HCT116 (cell line): ENCODE measurements around the gene GJC1. TPM values are rescaled to one million over a fixed set of nuclear protein-coding genes. Genes with fewer than 3 reads are reported as not detected.

Experiments used
- ATAC-seq: fragments of 200-7000 bp; cut with Tn5 transposase; 2 replicates; pipeline ENCODE4 v1.9.1; 2020; ENCODE audit warnings: mild to moderate bottlenecking, moderate library complexity
- BruUV-seq: library from RNA; stranded (reverse); fragments of 400-500 nt; replicated peaks from 2 replicates; lab custom pipeline; 2021; lab: Mats Ljungman, UMichigan
- CTCF ChIA-PET: fragments of 300-600 bp; sonication (Branson Sonifier 250); formaldehyde crosslinking; loops from one replicate; lab custom pipeline; 2021; ENCODE audit warnings: antibody characterized with exemption; lab: Charles Lee
- POLR2A ChIA-PET: fragments of 300-600, 350-600 bp; sonication (Branson Sonifier 250); formaldehyde crosslinking; loops from one replicate; lab custom pipeline; 2021; ENCODE audit warnings: antibody characterized with exemption; lab: Charles Lee
- RAD21 ChIA-PET, 2 experiments: fragments of 300-600 bp; sonication (Branson Sonifier 250); formaldehyde crosslinking; loops; one replicate each; lab custom pipeline; 2023; ENCODE audit warnings: low total read pairs in 2 of 2; ENCODE audit not compliant: uncharacterized antibody in 2 of 2, unreplicated experiment in 2 of 2, low non-redundant PET in 1 of 2; lab: Charles Lee
- DNase-seq: peaks from one replicate; pipeline ENCODE4 v3.0.0-alpha.2; 2010; ENCODE audit warnings: low read depth, low spot score
- H2AFZ ChIP-seq: fragments of 200-600 bp; shearing (Covaris generic), sonication (generic); 2 replicates; pipeline ENCODE4 v1.6.1; 2017; ENCODE audit warnings: low read depth, mixed run types, mixed read lengths, antibody characterized with exemption, low read length; ENCODE audit not compliant: poor library complexity, severe bottlenecking
- H3K27ac ChIP-seq: 2 replicates; pipeline ENCODE4 v1.5.1; 2012; ENCODE audit warnings: low read depth, low read length
- H3K27me3 ChIP-seq: fragments of 200-600 bp; sonication (generic); 2 replicates; pipeline ENCODE4 v1.6.1; 2016; ENCODE audit warnings: mixed run types, low read length, mixed read lengths; ENCODE audit not compliant: insufficient read depth
- H3K36me3 ChIP-seq, 2 experiments: fragments of 200-500 bp in 1 of 2; fragments of 200-600 bp in 1 of 2; sonication (Bioruptor generic) in 1 of 2; sonication (generic) in 1 of 2; 2 replicates each; pipeline versions ENCODE4 v1.5.1 to v1.6.1; 2014 to 2016; ENCODE audit warnings: low read length in 2 of 2, inconsistent platforms in 1 of 2, mixed read lengths in 1 of 2, mixed run types in 1 of 2; ENCODE audit not compliant: insufficient read depth in 2 of 2, control insufficient read depth in 1 of 2
- H3K4me1 ChIP-seq, 2 experiments: fragments of 200-600 bp in 1 of 2; sonication (generic) in 1 of 2; 2 replicates each; pipeline versions ENCODE4 v1.5.1 to v1.6.1; 2012 to 2017; ENCODE audit warnings: low read length in 2 of 2, inconsistent platforms in 1 of 2, mild to moderate bottlenecking in 1 of 2, mixed read lengths in 1 of 2, mixed run types in 1 of 2, moderate library complexity in 1 of 2; ENCODE audit not compliant: insufficient read depth in 2 of 2, control insufficient read depth in 1 of 2
- H3K4me2 ChIP-seq: fragments of 200-600 bp; sonication (generic); 2 replicates; pipeline ENCODE4 v1.6.1; 2017; ENCODE audit warnings: mixed run types, low read length, mixed read lengths
- H3K4me3 ChIP-seq, 2 experiments: fragments of 200-600 bp in 1 of 2; sonication (generic) in 1 of 2; replicated peaks in 1 of 2; 2 replicates each; pipeline ENCODE4 v1.5.1; 2011 to 2016; ENCODE audit warnings: low read length in 2 of 2, control low read depth in 1 of 2, low read depth in 1 of 2, mild to moderate bottlenecking in 1 of 2, mixed read lengths in 1 of 2, mixed run types in 1 of 2
- H3K79me2 ChIP-seq: fragments of 200-600 bp; sonication (generic); 2 replicates; pipeline ENCODE4 v1.6.1; 2017; ENCODE audit warnings: mild to moderate bottlenecking, mixed run types, low read length, moderate library complexity, mixed read lengths; ENCODE audit not compliant: insufficient read depth
- H3K9ac ChIP-seq: fragments of 200-600 bp; sonication (generic); 2 replicates; pipeline ENCODE4 v1.6.1; 2016; ENCODE audit warnings: low read length, mixed read lengths
- H3K9me2 ChIP-seq: fragments of 200-600 bp; sonication (generic), shearing (Covaris generic); 2 replicates; pipeline ENCODE4 v1.6.1; 2017; ENCODE audit warnings: mixed run types, mild to moderate bottlenecking, moderate library complexity; ENCODE audit not compliant: insufficient read depth
- H3K9me3 ChIP-seq, 2 experiments: fragments of 200-500 bp in 1 of 2; fragments of 200-600 bp in 1 of 2; sonication (Bioruptor generic) in 1 of 2; sonication (generic) in 1 of 2; 2 replicates each; pipeline ENCODE4 v1.6.1; 2014 to 2017; ENCODE audit warnings: low read length in 2 of 2, mixed read lengths in 2 of 2, inconsistent platforms in 1 of 2, low read depth in 1 of 2, mild to moderate bottlenecking in 1 of 2, mixed run types in 1 of 2, moderate library complexity in 1 of 2; ENCODE audit not compliant: control insufficient read depth in 1 of 2, insufficient read depth in 1 of 2
- H4K20me1 ChIP-seq: fragments of 200-600 bp; sonication (generic), shearing (Covaris generic); 2 replicates; pipeline ENCODE4 v1.6.1; 2017; ENCODE audit warnings: mixed run types, mild to moderate bottlenecking, moderate library complexity; ENCODE audit not compliant: insufficient read depth
- ATF3 ChIP-seq: IDR thresholded peaks from 2 replicates; pipeline ENCODE4 v1.6.1; 2012
- CBX3 ChIP-seq: IDR thresholded peaks from 2 replicates; pipeline ENCODE4 v1.6.1; 2012; ENCODE audit warnings: low read depth
- CEBPB ChIP-seq: IDR thresholded peaks from 2 replicates; pipeline ENCODE4 v1.6.1; 2012; ENCODE audit warnings: low read depth
- EZH2 ChIP-seq: fragments of 200-600 bp; sonication (generic); IDR thresholded peaks from 2 replicates; pipeline ENCODE4 v1.6.1; 2017; ENCODE audit warnings: antibody characterized with exemption, mixed run types
- MAX ChIP-seq: IDR thresholded peaks from 2 replicates; pipeline ENCODE4 v1.6.1; 2012
- RAD21 ChIP-seq: IDR thresholded peaks from 2 replicates; pipeline ENCODE4 v1.6.1; 2012; ENCODE audit warnings: low read depth, mild to moderate bottlenecking
- REST ChIP-seq: IDR thresholded peaks from 2 replicates; pipeline ENCODE4 v1.6.1; 2012; ENCODE audit warnings: low read depth
- ZFX ChIP-seq: fragments of 450-650 bp; IDR thresholded peaks from 2 replicates; pipeline ENCODE4 v1.6.1; 2017
- intact Hi-C: fragments of 100-400 bp; cut with micrococcal nuclease; formaldehyde crosslinking; loops from 2 replicates; pipeline ENCODE4 v1.10.0; 2022
- total RNA-seq: library from RNA; stranded (reverse); gene quantifications from one replicate; pipeline ENCODE4 v1.2.1, GENCODE V29; 2021; ENCODE audit not compliant: unreplicated experiment
- TF ChIP-seq, protein P1 (sequence below): IDR thresholded peaks from 2 replicates; pipeline ENCODE4 v1.6.1; 2011; ENCODE audit warnings: mild to moderate bottlenecking, low read length, moderate library complexity; ENCODE audit not compliant: insufficient replicate concordance; ENCODE audit errors: extremely low read depth
- TF ChIP-seq, protein P2 (sequence below), 3 experiments: fragments of 200-600 bp in 1 of 3; sonication (generic) in 1 of 3; IDR thresholded peaks in 2 of 3; conservative IDR thresholded peaks in 1 of 3; 2 replicates each; pipeline ENCODE4 v1.5.1; 2012 to 2017; ENCODE audit warnings: low read depth in 2 of 3, low read length in 2 of 3, antibody characterized with exemption in 1 of 3, borderline replicate concordance in 1 of 3, control low read depth in 1 of 3, mild to moderate bottlenecking in 1 of 3, mixed read lengths in 1 of 3, mixed run types in 1 of 3, moderate library complexity in 1 of 3; ENCODE audit not compliant: insufficient read depth in 1 of 3

The GJC1 gene
- total RNA-seq, 1 experiment from 2014 or later = 62.4 TPM

DNA sequence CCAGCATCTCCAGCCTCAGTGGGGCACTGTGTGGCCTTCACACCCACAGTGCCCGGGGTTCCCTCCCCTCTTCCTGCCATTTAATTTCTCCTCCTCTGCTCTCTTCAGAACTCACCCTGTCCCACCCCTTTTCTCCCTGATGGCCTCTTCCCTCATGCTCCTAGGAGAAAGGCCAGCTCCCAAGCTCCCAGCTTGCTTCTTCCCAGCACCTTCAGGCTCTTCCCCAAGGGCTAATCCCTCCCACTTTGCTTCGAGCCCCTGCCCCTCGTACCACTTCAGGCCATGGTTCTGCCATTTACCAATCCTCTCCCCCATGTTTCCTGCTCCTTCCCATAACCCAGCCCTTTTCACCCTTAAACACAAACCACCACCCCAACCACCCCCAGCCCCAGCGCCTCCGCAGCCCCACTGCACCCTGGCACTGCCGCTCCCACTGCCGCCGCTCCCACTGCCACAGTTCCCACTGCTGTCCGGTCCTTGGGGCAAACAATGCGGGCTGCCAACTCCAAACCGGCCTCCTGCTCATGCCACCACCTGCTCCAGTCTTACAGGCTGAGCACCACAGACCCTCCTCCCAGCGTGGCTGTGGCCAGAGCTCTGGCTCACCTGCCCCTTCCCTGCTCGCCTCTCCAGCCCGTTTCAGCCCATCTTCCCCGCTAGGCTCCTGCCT lies 42.7 kb downstream of the GJC1 start:
- peaks cover 0 to 11% of the 10 kb centered on the region in 2 experiments; a peak in 2 of 4 replicates for H3K4me1 ChIP-seq
- no TSS peak for BruUV-seq
- TF ChIP-seq MAX = no peak
- TF ChIP-seq EZH2 = no peak
- no peak for TF ChIP-seq RAD21
- TF ChIP-seq CEBPB = no peak
- TF ChIP-seq, all 23 proteins: peak for 0
- CTCF ChIA-PET = no interaction called here
- Histone ChIP-seq H4K20me1 (no peaks in the 10 kb centered on the region), H3K79me2 (no peaks in the 10 kb centered on the region), H3K4me3 (no peak overlapping the region), H3K27me3 (no peaks in the 10 kb centered on the region), H3K9ac (no peak overlapping the region), H3K36me3 (no peaks in the 10 kb centered on the region), H2AFZ (no peak overlapping the region), H3K27ac (no peak overlapping the region), H3K9me3 (no peaks in the 10 kb centered on the region), H3K9me2 (no peaks in the 10 kb centered on the region), H3K4me2 (no peak overlapping the region)
- DNase-seq = no peak
- POLR2A ChIA-PET = no interaction called here
- RAD21 ChIA-PET = no interaction called here
- ATAC-seq = no peak
- intact Hi-C loops = no loop called here

DNA sequence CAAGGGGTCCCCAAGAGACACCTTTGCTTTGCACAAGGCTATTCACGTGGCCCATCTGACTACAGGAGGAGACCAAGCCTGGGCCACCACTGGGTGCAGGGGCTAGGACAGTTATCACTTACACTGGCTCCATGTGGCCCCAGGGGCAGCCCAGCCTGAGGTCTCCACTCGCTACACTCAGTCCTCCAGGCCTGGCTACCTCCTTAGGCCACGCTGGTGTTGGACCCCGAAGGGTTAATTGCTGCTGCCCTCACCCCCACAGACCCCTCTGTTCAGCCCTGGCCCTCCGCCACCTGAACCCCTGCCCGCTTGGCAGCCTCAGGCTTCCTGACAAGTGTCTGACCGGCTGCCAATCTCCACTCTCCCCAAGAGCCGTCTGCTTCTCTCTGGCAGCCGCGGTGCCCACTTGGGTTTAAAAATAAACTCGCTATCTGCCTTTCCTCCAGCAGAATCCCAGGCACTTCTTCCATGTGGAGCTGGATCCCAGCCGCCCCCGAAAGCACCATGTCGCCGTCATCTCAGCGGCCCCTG lies 43.5 kb downstream of the GJC1 start:
- H3K36me3 ChIP-seq = no peaks in the 10 kb centered on the region
- no peaks in the 10 kb centered on the region for H3K9me3 ChIP-seq
- no peak for ATAC-seq
- H3K4me1 ChIP-seq = peaks cover 0 to 8% of the 10 kb centered on the region in 2 experiments; a peak in 2 of 4 replicates
- intact Hi-C loops = no loop called here
- POLR2A ChIA-PET = no interaction called here
- H3K27me3 ChIP-seq = no peaks in the 10 kb centered on the region
- DNase-seq = no peak
- BruUV-seq = no TSS peak
- H3K4me2 ChIP-seq = no peak overlapping the region
- no peak overlapping the region for H3K27ac ChIP-seq
- no peak overlapping the region for H3K9ac ChIP-seq
- no peaks in the 10 kb centered on the region for H3K79me2 ChIP-seq
- no peaks in the 10 kb centered on the region for H3K9me2 ChIP-seq
- H3K4me3 ChIP-seq = no peak overlapping the region
- H4K20me1 ChIP-seq = no peaks in the 10 kb centered on the region
- RAD21 ChIA-PET = interaction anchor here in 1 of 2 experiments (0.6 kb wide), 1 partner anchor 65 kb away, joined by 3 read pairs; no protein-coding TSS in a partner anchor
- no peak overlapping the region for H2AFZ ChIP-seq
- CTCF ChIA-PET = no interaction called here
- no peak for TF ChIP-seq ZFX
- TF ChIP-seq CEBPB = no peak
- TF ChIP-seq, protein P1, sequence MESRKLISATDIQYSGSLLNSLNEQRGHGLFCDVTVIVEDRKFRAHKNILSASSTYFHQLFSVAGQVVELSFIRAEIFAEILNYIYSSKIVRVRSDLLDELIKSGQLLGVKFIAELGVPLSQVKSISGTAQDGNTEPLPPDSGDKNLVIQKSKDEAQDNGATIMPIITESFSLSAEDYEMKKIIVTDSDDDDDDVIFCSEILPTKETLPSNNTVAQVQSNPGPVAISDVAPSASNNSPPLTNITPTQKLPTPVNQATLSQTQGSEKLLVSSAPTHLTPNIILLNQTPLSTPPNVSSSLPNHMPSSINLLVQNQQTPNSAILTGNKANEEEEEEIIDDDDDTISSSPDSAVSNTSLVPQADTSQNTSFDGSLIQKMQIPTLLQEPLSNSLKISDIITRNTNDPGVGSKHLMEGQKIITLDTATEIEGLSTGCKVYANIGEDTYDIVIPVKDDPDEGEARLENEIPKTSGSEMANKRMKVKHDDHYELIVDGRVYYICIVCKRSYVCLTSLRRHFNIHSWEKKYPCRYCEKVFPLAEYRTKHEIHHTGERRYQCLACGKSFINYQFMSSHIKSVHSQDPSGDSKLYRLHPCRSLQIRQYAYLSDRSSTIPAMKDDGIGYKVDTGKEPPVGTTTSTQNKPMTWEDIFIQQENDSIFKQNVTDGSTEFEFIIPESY = no peak
- TF ChIP-seq, protein P2, sequence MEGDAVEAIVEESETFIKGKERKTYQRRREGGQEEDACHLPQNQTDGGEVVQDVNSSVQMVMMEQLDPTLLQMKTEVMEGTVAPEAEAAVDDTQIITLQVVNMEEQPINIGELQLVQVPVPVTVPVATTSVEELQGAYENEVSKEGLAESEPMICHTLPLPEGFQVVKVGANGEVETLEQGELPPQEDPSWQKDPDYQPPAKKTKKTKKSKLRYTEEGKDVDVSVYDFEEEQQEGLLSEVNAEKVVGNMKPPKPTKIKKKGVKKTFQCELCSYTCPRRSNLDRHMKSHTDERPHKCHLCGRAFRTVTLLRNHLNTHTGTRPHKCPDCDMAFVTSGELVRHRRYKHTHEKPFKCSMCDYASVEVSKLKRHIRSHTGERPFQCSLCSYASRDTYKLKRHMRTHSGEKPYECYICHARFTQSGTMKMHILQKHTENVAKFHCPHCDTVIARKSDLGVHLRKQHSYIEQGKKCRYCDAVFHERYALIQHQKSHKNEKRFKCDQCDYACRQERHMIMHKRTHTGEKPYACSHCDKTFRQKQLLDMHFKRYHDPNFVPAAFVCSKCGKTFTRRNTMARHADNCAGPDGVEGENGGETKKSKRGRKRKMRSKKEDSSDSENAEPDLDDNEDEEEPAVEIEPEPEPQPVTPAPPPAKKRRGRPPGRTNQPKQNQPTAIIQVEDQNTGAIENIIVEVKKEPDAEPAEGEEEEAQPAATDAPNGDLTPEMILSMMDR (IDR thresholded peaks at IDR 0.05 in 2 of 3, conservative IDR thresholded peaks at IDR 0.05 in 1 of 3; ENCODE audit: borderline replicate concordance in 1 of 3, insufficient read depth in 1 of 3, low read depth in 2 of 3, low read length in 2 of 3) = no peak
- no peak for TF ChIP-seq REST
- no peak for TF ChIP-seq CBX3
- no peak for TF ChIP-seq ATF3
